Activated CD4-positive, alpha-beta T cell treated with anti-CD3 and anti-CD28 coated beads for 48 hours (primary cell): ENCODE results near the gene MGP.

ENCODE experiments used
- DNase-seq: peaks from one replicate; pipeline ENCODE4 v3.0.0-alpha.2; 2020

The MGP gene

DNA sequence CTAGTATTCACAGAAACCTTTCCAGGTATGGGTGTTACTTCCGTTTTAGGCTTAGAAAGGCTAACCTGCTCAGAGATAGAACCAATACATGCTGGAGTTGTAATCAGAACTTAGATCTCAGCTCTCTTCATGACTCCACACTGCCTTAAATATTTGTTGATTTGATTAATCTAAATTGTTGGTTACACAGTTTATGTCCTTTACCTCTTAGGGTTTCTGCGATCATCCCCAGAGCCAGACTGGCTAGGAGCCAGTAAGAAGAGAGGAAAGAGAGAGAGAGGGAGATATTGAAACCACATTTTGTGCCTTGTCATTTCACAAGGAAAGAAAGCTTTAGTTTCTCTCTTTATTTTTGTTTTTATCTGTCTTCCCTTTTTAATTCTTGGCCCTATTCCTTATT, 16.8 kb upstream of the MGP start:
- DNase-seq = no peak

DNA sequence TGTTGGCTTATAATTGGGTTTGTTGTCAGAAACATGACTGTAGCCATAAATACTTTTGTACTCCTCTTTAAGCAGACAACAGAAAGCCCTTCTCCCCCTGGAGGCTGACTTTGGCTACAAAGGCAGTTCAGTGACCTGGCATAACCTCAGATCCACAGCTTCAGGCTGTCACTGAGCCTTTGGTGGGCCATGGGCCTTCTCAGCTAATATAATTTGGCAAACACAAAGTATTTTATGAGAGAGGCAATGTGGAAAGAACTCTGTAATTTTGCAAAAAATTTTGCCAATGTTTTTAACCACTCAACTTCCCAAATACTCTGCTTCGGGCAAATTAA, 15.5 kb upstream of the MGP start:
- no peak for DNase-seq

DNA sequence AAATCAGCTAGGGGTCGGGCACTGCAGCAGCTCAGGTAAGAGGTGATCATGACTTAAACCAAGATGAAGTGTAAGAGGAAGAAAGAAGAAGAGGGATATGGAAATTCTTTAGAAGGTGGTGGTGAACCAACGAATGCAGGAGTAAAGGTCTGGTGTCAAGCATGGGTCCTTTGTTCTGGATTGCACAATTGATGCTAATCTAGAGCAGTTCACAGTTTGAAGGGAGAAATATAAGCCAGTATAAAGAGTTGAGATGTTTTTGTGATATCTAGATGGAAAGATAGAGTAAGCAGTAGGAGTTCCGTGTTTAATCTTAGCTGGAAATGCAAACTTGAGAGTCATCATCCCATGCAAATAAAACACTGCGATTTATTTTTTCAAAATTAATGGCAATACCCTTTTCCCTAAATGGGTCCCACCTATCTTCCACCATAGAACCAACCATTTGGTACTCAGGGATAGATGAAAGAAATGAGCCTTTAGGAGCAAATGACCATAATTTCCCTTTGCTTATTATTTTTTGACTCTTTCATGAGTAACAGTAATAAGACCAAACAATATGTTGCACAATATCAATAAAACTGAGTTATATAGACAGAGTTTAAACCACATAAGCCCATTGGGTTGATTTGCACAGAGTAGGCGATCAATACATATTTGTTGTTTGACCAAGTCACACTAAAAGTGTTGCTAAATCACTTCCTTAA, 15.0 kb upstream of the MGP start:
- no peak for DNase-seq

DNA sequence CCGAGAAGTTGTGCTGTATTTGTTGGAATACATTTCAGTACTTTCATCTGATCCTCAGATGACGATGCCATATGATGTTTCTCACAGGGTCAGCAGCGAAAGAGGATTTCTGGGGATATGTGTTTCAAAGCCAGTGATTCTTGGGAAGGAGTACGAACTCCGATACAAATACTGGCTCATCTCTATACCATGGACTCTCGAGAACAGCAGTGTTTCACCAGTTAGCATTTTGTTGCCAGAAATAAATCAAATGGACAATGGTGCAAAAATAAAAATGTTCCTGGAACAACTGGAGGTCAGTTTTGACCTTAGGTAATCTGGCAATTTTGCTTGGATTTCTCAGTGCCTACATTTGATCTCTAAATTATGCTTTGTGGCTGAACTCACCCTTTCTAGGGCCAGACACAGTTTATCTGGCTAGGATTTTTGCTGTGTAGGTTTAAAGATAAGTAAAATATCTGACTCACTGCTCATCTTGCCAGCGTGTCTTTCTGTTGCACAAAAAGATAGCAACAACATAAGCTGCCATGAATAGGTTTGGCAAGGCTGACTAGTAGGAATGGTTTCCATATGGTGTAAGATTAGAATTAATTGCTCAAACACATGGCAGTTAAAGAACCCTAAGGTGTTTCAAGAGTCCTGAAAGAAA, 11.0 kb upstream of the MGP start:
- no peak for DNase-seq

DNA sequence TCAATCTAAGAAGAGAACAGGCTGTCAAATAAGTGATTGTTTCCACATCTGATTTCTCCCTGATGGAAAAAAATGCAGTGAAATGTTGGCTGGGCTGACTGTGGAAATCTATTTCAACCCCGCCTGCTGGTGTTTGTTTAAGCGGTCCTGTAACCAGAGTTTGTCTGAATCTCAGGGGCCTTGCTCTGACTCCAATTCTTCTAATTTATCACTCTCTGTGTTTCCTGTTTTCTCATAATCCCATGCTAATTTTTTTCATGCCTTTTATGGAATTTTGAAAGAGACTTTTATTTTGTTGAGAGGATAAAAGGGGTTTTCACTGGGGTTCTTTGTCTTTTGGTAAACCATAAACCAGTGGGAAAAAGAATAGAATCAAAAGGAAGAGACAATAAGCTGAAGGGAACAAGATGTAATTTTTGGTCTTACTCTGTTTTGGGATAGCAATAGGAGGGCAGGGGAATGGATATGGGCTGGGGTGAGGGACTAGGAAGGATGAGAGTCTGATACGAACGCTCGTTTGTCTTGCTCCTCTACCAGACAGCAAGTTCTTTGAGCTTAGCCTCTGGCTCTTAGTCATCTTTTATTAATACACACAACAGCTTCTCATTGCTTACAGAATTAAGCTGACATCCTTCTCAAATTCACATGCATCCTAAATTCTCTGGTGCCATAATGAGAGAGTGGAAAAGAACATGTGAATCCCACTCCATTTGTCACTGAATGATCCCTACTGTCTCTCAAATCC, 8.0 kb upstream of the MGP start:
- no peak for DNase-seq

DNA sequence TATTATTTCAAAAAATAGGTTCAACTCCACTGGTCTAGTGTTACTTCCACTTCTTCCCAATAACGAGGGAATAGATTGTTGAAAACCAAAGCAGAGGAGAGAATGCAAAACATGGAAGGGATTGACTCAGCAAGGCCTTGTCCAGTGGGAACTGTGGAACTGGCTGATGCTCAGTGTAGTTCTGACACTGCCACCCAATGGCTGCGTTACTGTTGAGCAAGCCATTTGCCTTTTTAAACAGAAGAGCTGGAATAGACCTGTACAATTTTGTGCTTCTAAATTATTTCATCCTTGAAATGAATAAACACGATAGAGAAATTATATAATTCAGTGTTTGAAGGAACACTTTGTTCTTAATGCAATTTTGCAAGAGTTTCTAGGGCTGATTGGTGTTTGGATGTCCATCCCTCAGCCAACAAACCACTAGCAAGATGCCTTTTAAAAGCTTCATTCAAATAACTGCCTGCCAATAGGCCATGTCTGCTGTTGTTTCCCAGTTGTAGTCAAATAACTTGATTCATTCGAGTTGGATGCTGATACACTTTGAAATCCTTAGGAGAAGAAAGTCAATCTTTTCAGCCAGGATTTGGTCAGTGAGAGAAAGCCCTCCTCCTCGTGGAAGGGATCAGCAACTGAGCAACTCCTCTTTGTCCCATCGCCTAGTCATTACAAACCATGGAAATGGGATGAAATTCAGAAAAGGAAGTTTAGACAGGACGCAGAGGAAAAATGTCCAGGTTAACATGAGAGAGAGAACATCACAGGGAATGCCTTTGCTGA, 7.3 kb upstream of the MGP start:
- DNase-seq = no peak

DNA sequence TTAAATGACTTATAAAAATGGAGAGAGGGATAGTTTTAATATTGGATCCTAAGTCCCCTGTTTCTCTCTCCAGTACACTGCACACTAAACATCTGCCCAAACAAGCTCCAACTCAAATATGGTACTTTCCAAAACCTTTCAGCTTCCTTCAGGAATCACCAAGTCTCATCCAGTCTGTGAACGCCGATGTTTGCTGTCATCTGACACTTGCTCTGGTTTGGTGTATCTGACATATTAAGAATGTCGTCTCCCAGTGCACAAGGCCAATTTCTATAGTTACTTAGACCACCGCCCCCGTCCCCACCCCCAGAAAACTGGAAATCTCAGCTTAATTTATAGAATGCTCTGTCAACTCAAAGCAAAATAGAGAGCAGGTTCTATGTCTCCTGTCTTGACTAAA, 5.0 kb upstream of the MGP start:
- no peak for DNase-seq

DNA sequence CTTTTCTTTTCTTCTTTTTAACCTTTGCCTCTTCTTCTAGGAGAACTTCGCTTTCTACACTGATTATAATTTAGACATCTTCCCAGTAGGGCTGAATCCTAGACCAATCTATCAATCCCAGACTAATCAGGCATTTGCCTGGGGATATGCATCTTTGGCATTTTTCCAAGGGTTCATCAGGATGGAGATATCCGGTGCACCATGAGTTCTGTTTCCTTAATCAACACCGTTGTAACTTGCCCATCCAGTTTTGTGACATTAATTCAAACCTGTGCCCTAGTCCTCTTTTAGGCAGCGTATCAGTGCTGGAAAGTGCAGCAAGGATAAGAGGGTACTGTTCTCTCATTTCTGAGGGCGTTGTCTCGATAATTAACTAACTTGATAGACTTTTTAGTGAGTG, 617 bp upstream of the MGP start:
- no peak for DNase-seq

DNA sequence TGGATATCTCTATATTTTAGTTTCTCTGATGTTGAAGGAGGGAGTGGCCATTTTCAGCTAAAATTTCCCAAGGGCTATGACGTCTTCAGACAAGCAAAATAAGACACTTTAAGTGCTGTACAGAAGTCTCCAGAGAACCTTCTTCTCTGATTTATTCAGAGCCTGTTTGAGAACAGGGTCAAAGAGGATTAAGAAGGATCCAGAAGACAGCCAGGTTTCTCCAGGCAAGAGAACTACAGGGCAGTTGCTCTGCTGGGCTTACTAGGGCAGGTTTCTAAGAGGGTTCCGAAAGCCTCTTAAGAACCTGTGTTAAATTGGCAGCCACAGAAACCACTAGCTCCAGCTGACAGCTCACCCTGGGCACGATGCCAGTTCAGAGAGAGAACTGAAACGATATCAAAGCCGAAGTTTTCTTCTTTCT, 1.2 kb downstream of the MGP start:
- peak; percentile 82 for DNase-seq

DNA sequence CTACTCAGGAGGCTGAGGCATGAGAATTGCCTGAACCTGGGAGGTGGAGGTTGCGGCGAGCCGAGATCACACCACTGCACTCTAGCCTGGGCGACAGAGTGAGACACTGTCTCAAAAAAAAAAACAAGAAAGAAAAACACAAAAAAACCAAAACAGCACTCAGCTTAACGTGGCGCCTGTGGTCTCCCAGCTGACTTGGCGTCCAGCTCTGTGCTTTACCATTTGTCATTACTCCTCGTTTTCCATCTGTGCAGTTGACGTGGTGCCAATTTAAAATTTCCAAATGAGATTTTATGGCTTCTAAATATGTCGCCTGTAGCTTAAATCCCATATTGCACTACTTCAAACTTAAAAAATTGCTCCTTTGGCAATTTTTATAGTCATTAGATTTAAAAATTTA, 2.0 kb downstream of the MGP start:
- no peak for DNase-seq

DNA sequence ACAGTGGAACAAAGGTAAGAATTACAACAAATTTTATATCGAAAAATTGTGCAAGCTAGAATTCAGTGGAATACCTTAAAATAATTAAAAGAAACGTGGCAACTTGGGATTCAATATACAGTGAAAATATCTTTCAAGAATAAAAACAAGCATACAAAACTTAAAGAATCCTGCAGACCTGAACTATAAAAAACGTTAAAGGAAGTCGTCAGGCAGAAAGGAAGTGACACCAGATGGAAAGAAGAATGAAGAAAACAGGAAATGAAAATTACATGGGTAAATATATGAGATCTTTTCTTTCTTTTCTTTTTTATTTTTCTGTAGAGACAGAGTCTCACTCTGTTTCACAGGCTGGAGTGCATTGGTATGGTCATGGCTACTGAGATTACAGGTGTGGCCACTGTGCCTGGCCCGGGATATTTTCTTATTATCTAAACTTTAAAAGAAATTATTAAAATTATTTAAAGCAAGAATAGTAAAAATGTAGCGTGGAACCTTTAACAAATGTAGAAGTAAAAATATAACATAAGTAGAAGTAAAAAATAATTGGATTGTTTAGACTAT, 4.7 kb downstream of the MGP start:
- no peak for DNase-seq

DNA sequence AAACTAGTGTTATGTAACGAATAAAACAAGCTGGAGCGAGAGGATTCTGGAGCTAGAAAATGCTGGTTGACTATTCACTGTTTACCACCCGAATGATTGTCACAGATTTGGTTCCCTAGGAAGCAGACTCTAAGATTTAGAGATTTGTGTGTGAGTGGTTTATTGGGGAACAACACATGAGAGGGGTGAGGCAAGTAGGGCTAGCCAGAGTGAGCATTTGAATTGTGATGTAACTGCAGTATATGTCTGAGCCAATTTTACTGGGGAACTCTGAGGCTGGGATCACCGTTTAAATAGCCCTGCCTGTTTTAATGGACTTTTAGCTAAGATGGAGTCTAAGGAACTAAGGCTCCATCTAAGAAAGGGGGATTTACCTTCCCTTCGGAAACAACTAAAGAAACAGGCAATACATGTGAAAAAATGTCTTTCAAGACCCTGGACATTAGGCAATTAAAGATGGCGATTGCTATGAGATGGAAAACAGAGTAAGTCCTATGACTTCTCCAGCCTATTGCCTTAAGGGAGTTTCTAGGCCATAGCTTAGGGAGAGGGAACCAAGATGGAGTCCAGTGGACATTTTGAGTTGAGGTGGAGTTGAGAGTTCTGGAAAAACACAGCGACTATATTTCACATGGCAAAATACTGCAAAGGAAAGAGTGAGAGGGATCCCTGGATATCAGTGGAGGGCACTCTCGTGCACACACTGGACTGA, 6.3 kb downstream of the MGP start:
- no peak for DNase-seq

DNA sequence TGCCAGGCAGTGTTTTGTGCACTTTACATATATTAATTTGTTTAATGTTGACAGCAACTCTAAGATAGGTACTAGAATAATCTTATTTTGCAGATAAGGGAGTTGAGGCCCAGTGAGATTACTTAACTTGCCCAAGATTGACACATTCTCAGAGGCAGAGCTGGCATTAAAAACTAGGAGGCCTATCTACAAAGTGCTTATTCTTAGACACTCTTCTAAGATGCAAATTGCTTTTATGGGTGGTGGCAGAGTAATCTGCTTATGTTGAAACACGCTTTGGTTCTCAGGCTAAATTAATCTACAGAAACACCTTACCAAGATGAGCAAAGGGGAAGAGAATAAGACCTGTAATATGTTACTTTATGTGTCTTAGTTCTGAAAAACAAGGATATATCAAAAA, 7.2 kb downstream of the MGP start:
- no peak for DNase-seq

DNA sequence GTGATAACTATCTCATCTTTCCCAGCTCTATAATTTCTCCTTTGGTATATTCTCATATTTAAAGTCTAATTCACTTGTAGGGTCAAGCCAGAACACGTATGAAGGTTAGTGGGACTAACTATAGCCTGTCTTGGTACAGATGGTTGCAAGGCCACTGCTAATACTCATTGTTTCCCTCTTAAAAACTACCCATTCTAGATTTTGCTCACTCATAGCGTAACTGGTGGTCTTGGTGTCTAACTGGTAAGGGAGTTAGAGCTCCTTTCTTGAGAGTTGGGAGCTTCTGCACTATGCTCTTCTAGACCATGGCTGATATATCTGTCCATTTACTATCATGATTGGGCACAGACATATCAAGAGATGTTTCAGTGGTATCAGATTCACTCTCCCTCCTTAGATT, 8.8 kb downstream of the MGP start:
- no peak for DNase-seq

DNA sequence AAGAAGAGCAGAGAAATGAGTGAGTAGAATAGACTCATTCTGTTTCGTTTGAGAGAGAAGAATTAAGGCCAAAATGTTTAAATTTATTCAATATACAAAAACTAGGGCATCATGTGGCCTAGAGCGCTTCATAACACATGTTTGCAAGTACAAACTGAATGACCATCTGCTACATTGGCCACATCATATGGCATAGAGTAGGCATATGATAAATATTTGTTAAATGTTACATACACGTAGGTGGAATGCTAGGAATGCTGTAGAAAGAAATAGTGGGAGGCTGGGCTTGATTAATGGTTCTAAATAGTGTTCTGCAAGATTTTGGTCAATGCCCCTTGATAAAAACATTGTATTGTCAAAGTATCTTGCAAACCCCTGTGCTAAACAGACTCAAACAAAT, 10.8 kb downstream of the MGP start:
- DNase-seq = no peak

DNA sequence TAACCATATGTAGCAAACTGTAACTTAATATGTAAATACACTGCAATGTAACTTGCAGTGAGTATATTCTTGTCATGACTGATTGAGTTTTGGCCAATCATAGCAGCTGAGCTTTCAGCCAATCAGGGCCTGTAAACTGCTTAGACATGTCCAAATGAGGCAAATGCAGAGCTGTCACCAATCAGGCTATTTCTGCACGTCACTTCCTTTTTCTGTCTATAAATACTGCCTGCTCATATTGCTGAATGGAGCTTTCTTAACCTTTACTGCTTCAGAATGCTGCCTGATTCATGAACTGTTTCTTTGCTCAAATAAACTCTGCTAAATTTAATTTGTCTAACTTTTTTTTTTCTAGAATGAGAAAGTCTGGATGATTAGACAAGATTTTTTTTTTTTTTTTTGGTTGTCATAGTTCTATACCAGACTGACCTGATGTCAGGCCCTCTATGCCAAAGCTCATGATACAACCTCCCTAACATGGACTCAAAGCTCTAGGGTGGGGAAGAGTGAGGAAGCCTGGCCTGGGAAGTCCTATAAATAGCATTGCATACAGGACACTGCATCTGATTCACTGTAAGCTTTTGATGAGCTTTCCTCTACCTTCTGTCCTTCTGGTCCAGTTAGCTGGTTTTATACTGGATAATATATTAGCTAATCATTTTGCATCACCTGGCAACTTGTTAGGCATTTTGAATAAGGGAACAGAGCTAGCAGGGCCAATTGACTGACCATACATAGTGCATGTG, 12.0 kb downstream of the MGP start:
- no peak for DNase-seq

DNA sequence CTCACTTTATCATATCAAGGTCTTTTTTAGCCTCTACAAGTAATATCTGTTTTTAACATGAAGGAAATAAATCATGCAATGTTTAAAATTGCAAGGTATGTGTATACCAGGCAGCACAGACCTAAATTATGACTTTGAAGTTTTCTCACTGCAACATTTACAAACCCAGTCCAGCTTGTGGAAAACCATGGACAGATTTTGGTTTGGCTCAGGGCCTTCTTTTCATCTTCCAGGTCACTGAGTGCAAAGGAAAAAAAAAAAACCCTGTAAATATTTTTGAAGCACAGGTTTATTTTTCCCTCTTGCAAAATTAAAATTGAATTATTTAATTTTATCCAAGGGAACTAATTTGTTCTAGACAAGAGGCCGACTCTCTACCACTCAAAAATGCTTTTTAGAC, 13.8 kb downstream of the MGP start:
- no peak for DNase-seq

DNA sequence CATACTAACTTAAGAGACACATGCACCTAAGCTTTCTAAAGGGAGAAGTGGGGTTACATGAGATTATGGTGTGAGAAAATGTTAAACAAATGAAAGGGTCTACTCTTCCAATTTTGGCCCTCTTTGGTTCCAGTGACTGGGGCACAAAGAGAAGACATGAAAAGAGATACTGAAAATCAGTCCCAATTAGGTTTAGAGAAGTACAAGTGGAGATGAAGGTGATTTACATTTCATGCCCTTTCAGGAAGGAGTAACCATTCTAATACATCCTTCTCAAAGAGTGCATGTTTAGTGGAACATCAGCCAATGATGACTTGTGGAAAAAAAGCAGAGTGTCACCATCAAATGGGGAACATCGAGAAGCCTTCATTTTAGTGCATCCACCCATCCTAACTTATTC, 14.4 kb downstream of the MGP start:
- DNase-seq = no peak

DNA sequence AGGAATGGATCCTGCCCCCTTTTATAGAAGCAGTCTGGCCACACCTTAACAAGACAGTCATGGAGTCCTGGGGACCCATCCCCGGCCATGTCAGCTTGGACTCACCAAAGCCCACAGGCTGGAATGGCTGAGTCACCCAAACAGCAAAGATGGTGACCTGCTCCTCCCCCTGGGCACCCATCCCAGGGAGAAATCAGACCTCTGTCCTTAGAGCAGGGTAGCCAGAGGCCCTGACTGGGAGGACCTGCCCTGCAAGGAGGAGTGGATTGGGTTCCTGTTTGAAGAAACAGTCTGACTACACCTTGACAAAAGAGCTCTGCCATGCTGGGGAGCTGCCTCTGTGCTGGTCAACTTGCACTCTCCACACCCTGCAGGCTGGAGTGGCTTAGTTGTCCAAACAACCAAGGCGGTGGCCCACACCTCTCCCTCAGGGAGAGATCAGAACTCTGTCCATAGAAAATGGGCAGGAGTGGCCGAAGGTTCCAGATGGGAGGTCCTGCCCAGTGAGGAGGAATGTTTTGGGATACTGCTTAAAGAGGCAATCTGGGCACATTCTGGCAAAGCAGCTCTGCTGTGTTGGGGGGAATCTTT, 16.6 kb downstream of the MGP start:
- DNase-seq = no peak

DNA sequence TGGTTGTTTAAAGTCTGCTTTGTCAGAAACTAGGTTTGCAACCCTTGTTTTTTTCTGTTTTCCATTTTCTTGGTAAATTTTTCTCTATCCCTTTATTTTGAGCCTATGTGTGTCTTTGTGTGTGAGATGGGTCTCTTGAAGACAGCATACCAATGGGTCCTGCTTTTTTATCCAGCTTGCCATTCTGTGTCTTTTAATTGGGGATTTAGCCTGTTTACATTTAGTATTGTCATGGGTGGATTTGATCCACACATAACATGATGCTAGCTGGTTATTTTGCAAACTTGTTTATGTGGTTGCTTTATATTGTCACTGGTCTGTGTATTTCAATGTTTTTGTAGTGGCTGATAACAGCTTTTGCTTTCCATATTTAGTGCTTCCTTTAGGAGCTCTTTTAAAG, 25.2 kb downstream of the MGP start:
- DNase-seq = no peak

DNA sequence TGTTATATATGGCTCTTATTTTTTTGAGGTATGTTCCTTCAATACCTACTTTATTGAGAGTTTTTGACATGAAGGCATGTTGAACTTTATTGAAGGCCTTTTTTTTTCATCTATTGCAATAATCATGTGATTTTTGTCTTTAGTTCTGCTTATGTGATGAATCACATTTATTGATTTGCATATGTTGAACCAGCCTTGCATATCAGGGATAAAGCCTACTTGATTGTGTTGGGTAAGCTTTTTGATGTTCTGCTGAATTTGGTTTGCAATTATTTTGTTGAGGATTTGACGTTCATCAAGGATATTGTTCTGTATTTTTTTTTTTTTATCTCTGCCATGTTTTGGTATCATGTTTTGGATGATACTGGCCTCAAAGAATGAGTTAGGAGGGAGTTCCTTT, 27.1 kb downstream of the MGP start:
- DNase-seq = no peak
